ENCODE measurements around the gene AZIN2. TPM values are rescaled to one million over a fixed set of nuclear protein-coding genes. Genes with fewer than 3 reads are reported as not detected.

Gene AZIN2
- polyA plus RNA-seq, 2 of the 4 experiments (the other 2 are of a cell fraction) = 1.6 to 1.9 TPM

- H3K4me1 ChIP-seq = peaks cover 24% of the 10 kb centered on the region
- ATAC-seq (no peak), FAIRE-seq (no peak), DNase-seq (ENCODE audit: low read depth in 1 of 2, low spot score in 1 of 2) (no peak)
- no peaks in the 10 kb centered on the region for H3K9me3 ChIP-seq
- no peak overlapping the region for H3K4me3 ChIP-seq
- H3K4me2 ChIP-seq = no peak overlapping the region
- TF ChIP-seq BCL3 (IDR thresholded peaks at IDR 0.05) = no peak
- TF ChIP-seq KDM1A (IDR thresholded peaks at IDR 0.05; ENCODE audit: low read depth) = no peak
- no peak for TF ChIP-seq ZFP36 (IDR thresholded peaks at IDR 0.05; ENCODE audit: borderline replicate concordance, partially characterized antibody)
- ChIA-PET POLR2A (interaction anchor here (1.2 kb wide), 1 partner anchor 34 kb away, joined by 3 read pairs; the partner anchor contains the start of gene AZIN2), CTCF (interaction anchor here (1.0 to 1.7 kb wide), 6 partner anchors 8 to 154 kb away, joined by 3 to 7 read pairs (median 4); no protein-coding TSS in a partner anchor)
- peak overlapping the region in 1 of 2 experiments; percentile 91; a peak in 3 of 6 replicates for H3K27ac ChIP-seq
- WGBS (ENCODE audit: missing lambda C conversion rate) = 84% methylated on average over 2 of the region's 2 CpGs
These were observed 33.7 kb upstream of the AZIN2 start for GRCh38 chr1:33047290-33047689.

- Histone ChIP-seq H3K4me3 (no peak overlapping the region), H3K9me3 (no peaks in the 10 kb centered on the region), H3K4me2 (no peak overlapping the region), H3K27ac (peak overlapping the region; percentile 16 to 91; a peak in 3 of 6 replicates), H3K4me1 (peaks cover 24% of the 10 kb centered on the region)
- DNase-seq (ENCODE audit: low read depth in 1 of 2, low spot score in 1 of 2) (no peak), FAIRE-seq (no peak), ATAC-seq (no peak)
- POLR2A ChIA-PET = interaction anchor here (1.2 kb wide), 1 partner anchor 33 kb away, joined by 3 read pairs; the partner anchor contains the start of gene AZIN2
- WGBS (ENCODE audit: missing lambda C conversion rate) = 52% methylated on average over 2 of the region's 2 CpGs
- CTCF ChIA-PET = interaction anchor here (1.0 to 1.7 kb wide), 5 partner anchors 8 to 155 kb away, joined by 3 to 7 read pairs (median 4); no protein-coding TSS in a partner anchor
- TF ChIP-seq RAD21 (conservative IDR thresholded peaks at IDR 0.05 in 1 of 2, IDR thresholded peaks at IDR 0.05 in 1 of 2) = no peak
- TF ChIP-seq ZSCAN20 (CRISPR knock-in tag; IDR thresholded peaks at IDR 0.05) = no peak
- TF ChIP-seq MAFK (IDR thresholded peaks at IDR 0.05; ENCODE audit: partially characterized antibody) = peak; percentile 6
These were observed 33.1 kb upstream of the AZIN2 start for GRCh38 chr1:33047839-33048305.

GRCh38 chr1:33048426-33048825, 32.5 kb upstream of the AZIN2 start:
- FAIRE-seq = no peak
- no peak for ATAC-seq
- Histone ChIP-seq H3K4me2 (no peak overlapping the region), H3K27ac (peak overlapping the region; percentile 79 to 91; a peak in 4 of 6 replicates), H3K4me1 (peaks cover 24% of the 10 kb centered on the region), H3K4me3 (no peak overlapping the region), H3K9me3 (no peaks in the 10 kb centered on the region)
- no peak for DNase-seq (ENCODE audit: low read depth in 1 of 2, low spot score in 1 of 2)
- TF ChIP-seq ZNF302 (CRISPR knock-in tag; IDR thresholded peaks at IDR 0.05) = no peak
- TF ChIP-seq FOSB (CRISPR knock-in tag; IDR thresholded peaks at IDR 0.05) = no peak
- no peak for TF ChIP-seq ELK1 (IDR thresholded peaks at IDR 0.05; ENCODE audit: low read depth, low read length)
- no peak for TF ChIP-seq ESRRA (IDR thresholded peaks at IDR 0.05; ENCODE audit: borderline replicate concordance, low read length)
- no peak for TF ChIP-seq CHD4 (IDR thresholded peaks at IDR 0.05; ENCODE audit: borderline replicate concordance)
- no peak for TF ChIP-seq RFX5 (IDR thresholded peaks at IDR 0.05)
- no peak for TF ChIP-seq EHMT2 (IDR thresholded peaks at IDR 0.05; ENCODE audit: low read depth)
- no peak for TF ChIP-seq ZSCAN20 (CRISPR knock-in tag; IDR thresholded peaks at IDR 0.05)
- TF ChIP-seq HEYL (CRISPR knock-in tag; IDR thresholded peaks at IDR 0.05) = no peak
- TF ChIP-seq ZC3H11A (IDR thresholded peaks at IDR 0.05) = no peak
- no peak for TF ChIP-seq FOXS1 (CRISPR knock-in tag; IDR thresholded peaks at IDR 0.05)
- TF ChIP-seq SREBF2 (IDR thresholded peaks at IDR 0.05) = no peak
- TF ChIP-seq KDM1A (IDR thresholded peaks at IDR 0.05; ENCODE audit: low read depth) = no peak
- POLR2A ChIA-PET = no interaction called here
- WGBS (ENCODE audit: missing lambda C conversion rate) = 80% methylated on average over 3 of the region's 3 CpGs
- CTCF ChIA-PET = interaction anchor here (1.4 kb wide), 2 partner anchors 38 to 114 kb away, joined by 4 read pairs; no protein-coding TSS in a partner anchor

DNA sequence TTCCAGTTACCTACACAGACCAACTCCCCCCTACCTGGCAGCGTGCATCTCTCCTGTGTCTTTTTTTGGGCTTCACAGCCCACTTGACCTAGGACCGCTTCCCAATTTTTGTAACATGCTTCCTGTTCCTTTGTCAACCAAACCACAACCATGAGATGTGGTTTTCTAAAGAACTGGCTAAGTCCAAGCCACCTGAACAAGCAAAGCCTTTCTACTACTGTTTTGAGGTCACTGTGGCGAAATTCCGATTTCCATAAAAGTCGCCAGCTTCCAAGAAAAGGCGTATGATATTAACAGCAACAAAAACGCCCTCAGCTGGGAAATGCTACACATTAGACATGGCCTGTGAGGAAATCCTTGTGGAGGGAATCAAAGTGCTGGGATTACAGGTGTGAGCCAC, 31.6 kb upstream of the AZIN2 start:
- WGBS (ENCODE audit: missing lambda C conversion rate) = 79% methylated on average over 7 of the region's 7 CpGs
- no peaks in the 10 kb centered on the region for H3K9me3 ChIP-seq
- H3K4me2 ChIP-seq = no peak overlapping the region
- ChIA-PET POLR2A (no interaction called here), CTCF (interaction anchor here (1.4 kb wide), 2 partner anchors 37 to 115 kb away, joined by 4 read pairs; no protein-coding TSS in a partner anchor)
- ATAC-seq (no peak), FAIRE-seq (no peak), DNase-seq (ENCODE audit: low read depth in 1 of 2, low spot score in 1 of 2) (no peak)
- H3K4me3 ChIP-seq = no peak overlapping the region
- peaks cover 24% of the 10 kb centered on the region for H3K4me1 ChIP-seq
- H3K27ac ChIP-seq = peak overlapping the region; percentile 79 to 91; a peak in 5 of 6 replicates
- TF ChIP-seq HOXA7 (CRISPR knock-in tag; IDR thresholded peaks at IDR 0.05) = no peak
- TF ChIP-seq FOSB (CRISPR knock-in tag; IDR thresholded peaks at IDR 0.05) = no peak
- no peak for TF ChIP-seq BCL3 (IDR thresholded peaks at IDR 0.05)
- TF ChIP-seq EP300 (IDR thresholded peaks at IDR 0.05) = no peak
- TF ChIP-seq ZC3H11A (IDR thresholded peaks at IDR 0.05) = no peak
- TF ChIP-seq, protein P1, sequence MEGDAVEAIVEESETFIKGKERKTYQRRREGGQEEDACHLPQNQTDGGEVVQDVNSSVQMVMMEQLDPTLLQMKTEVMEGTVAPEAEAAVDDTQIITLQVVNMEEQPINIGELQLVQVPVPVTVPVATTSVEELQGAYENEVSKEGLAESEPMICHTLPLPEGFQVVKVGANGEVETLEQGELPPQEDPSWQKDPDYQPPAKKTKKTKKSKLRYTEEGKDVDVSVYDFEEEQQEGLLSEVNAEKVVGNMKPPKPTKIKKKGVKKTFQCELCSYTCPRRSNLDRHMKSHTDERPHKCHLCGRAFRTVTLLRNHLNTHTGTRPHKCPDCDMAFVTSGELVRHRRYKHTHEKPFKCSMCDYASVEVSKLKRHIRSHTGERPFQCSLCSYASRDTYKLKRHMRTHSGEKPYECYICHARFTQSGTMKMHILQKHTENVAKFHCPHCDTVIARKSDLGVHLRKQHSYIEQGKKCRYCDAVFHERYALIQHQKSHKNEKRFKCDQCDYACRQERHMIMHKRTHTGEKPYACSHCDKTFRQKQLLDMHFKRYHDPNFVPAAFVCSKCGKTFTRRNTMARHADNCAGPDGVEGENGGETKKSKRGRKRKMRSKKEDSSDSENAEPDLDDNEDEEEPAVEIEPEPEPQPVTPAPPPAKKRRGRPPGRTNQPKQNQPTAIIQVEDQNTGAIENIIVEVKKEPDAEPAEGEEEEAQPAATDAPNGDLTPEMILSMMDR (IDR thresholded peaks at IDR 0.05) = no peak
- TF ChIP-seq ELK1 (IDR thresholded peaks at IDR 0.05; ENCODE audit: low read depth, low read length) = no peak
